Skin epidermis (tissue), 12 donors: ENCODE measurements around the gene GMEB2.
A peak's percentile ranks its signal among the peaks of the same experiment; 100 is the strongest.
"Not testable (repeated sequence)": the region's sequence is repeated elsewhere in the genome, so short reads cannot be mapped to it uniquely, and the experiment has no call there.

Experiments
- H3K27ac ChIP-seq, 21 experiments: fragments of 200-600 bp; sonication (generic) in 11 of 21; one replicate each; pipeline ENCODE4 v1.5.0; 2020; ENCODE audit warnings: mild to moderate bottlenecking in 3 of 21, inconsistent platforms in 2 of 21, moderate library complexity in 2 of 21
- H3K4me3 ChIP-seq, 7 experiments: fragments of 200-600 bp; sonication (generic) in 2 of 7; one replicate each; pipeline ENCODE4 v1.5.0; 2020; ENCODE audit warnings: inconsistent platforms in 2 of 7, mild to moderate bottlenecking in 2 of 7, moderate library complexity in 1 of 7

Gene GMEB2

GRCh38 chr20:63658749-63659187, 31.9 kb upstream of the GMEB2 start:
- Histone ChIP-seq H3K4me3 (peak overlapping the region; percentile 55 to 80 (median 70)), H3K27ac (peak overlapping the region; percentile 15 to 96 (median 88))

- Histone ChIP-seq H3K27ac (peak within 1 kb of the TSS; percentile 69 to 96 (median 88)), H3K4me3 (peak within 1 kb of the TSS; percentile 55 to 80 (median 70))
Observed at GRCh38 chr20:63657937-63658748, 31.2 kb upstream of the GMEB2 start, which contains the start of gene RTEL1. Gene RTEL1 (plus strand): TSS chr20:63658312. CDS start chr20:63659403, 1,091 bp downstream.

GRCh38 chr20:63657260-63657936, 30.5 kb upstream of the GMEB2 start:
- Histone ChIP-seq H3K27ac (peak overlapping the region; percentile 69 to 96 (median 88)), H3K4me3 (peak overlapping the region; percentile 55 to 80 (median 70))

GRCh38 chr20:63656451-63656850, 29.6 kb upstream of the GMEB2 start:
- Histone ChIP-seq H3K27ac (peak overlapping the region in 1 of 21 experiments; percentile 91), H3K4me3 (no peak overlapping the region)

GRCh38 chr20:63655249-63655648, 28.3 kb upstream of the GMEB2 start:
- no peak overlapping the region for H3K27ac ChIP-seq
- no peak overlapping the region for H3K4me3 ChIP-seq

- H3K27ac ChIP-seq, result peak overlapping the region in 19 of 21 experiments; percentile 27 to 90 (median 73)
- peak overlapping the region; percentile 56 to 74 (median 65) for H3K4me3 ChIP-seq
Observed at GRCh38 chr20:63653974-63654668, 27.2 kb upstream of the GMEB2 start.

GRCh38 chr20:63653041-63653973, 26.4 kb upstream of the GMEB2 start, which contains the start of gene STMN3:
Gene STMN3 (minus strand): TSS chr20:63653424. CDS start chr20:63653345, 79 bp downstream.
- peak within 1 kb of the TSS; percentile 56 to 74 (median 65) for H3K4me3 ChIP-seq
- peak within 1 kb of the TSS in 20 of 21 experiments; percentile 45 to 90 (median 71) for H3K27ac ChIP-seq

GRCh38 chr20:63652192-63652980, 25.5 kb upstream of the GMEB2 start:
- peak overlapping the region; percentile 56 to 74 (median 65) for H3K4me3 ChIP-seq
- H3K27ac ChIP-seq, result peak overlapping the region in 15 of 21 experiments; percentile 11 to 90 (median 61)

- peak overlapping the region in 9 of 21 experiments; percentile 11 to 90 (median 63) for H3K27ac ChIP-seq
- peak overlapping the region; percentile 56 to 74 (median 65) for H3K4me3 ChIP-seq
Observed at GRCh38 chr20:63651942-63652191, 25.0 kb upstream of the GMEB2 start.

- H3K4me3 ChIP-seq, result not testable (repeated sequence)
Observed at GRCh38 chr20:63650486-63650885, 23.6 kb upstream of the GMEB2 start.

GRCh38 chr20:63648895-63649589, 22.1 kb upstream of the GMEB2 start:
- no peak overlapping the region for H3K27ac ChIP-seq

More at GRCh38 chr20:63650486-63650885, 23.6 kb upstream of the GMEB2 start:
- not testable (repeated sequence) for H3K27ac ChIP-seq

GRCh38 chr20:63648190-63648589, 21.3 kb upstream of the GMEB2 start:
- Histone ChIP-seq H3K4me3 (no peak overlapping the region), H3K27ac (no peak overlapping the region)

More at GRCh38 chr20:63648895-63649589, 22.1 kb upstream of the GMEB2 start:
- H3K4me3 ChIP-seq, result no peak overlapping the region

- Histone ChIP-seq H3K27ac (no peak overlapping the region), H3K4me3 (no peak overlapping the region)
Observed at GRCh38 chr20:63645218-63645617, 18.3 kb upstream of the GMEB2 start.

- Histone ChIP-seq H3K27ac (no peak overlapping the region), H3K4me3 (no peak overlapping the region)
Observed at GRCh38 chr20:63643946-63644345, 17.0 kb upstream of the GMEB2 start.

- no peak overlapping the region for H3K27ac ChIP-seq
- H3K4me3 ChIP-seq, result no peak overlapping the region
Observed at GRCh38 chr20:63643499-63643898, 16.6 kb upstream of the GMEB2 start.

GRCh38 chr20:63642527-63643247, 15.8 kb upstream of the GMEB2 start:
- peak overlapping the region in 19 of 21 experiments; percentile 14 to 90 (median 71) for H3K27ac ChIP-seq
- peak overlapping the region; percentile 19 to 53 (median 42) for H3K4me3 ChIP-seq
